ENCODE data around the gene MDGA2. TPM values are rescaled to one million over a fixed set of nuclear protein-coding genes. Genes with fewer than 3 reads are reported as not detected.
"Not testable (repeated sequence)": the region's sequence is repeated elsewhere in the genome, so short reads cannot be mapped to it uniquely, and the experiment has no call there.

MDGA2 gene
- total RNA-seq, 2 experiments from 2014 or later = not detected

GRCh38 chr14:47262801-47263200, 412.6 kb downstream of the MDGA2 start:
- CTCF ChIA-PET = no interaction called here
- POLR2A ChIA-PET = no interaction called here

DNA sequence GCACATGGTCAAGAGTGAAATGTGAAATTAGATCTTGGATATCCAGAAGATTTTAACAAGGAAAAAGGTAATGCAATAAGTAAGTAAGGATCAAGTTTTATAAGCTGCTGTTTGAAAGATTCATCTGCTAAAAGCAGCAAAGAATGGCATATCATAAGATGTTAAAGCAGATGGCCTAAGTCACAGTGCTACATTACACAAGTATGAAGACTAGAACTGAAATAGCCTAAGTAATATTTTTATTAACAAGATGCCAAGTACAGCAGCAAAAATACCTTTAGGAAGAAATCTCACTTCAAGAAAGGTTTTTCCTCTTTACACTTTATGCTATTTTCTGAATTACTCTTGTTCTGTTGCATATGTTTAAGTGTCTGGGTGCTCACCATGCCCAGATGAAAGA, 414.1 kb downstream of the MDGA2 start:
- ChIA-PET CTCF (no interaction called here), POLR2A (no interaction called here)

GRCh38 chr14:47259796-47260195, 415.6 kb downstream of the MDGA2 start:
- CTCF ChIA-PET = no interaction called here
- POLR2A ChIA-PET = no interaction called here

DNA sequence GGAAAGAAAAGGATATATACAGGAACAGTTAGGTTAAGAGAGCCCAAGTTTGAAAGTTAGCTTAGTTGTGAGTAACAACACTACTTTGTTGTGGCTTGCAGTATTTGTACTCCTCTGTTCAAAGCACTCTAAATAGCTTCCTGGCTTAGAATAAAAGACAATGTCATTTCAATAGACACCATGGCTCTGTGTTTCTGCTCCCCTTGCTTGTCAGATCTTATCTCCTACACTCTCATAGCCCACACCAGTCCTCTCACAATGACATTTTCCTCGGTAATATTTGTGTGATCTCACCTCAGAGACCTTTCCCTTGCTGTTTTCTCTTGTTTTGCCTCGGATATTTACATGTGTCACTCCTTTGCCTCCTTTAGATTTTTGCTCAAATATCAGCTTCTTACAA, 418.4 kb downstream of the MDGA2 start:
- ChIA-PET POLR2A (no interaction called here), CTCF (no interaction called here)

- CTCF ChIA-PET = no interaction called here
Measured at GRCh38 chr14:47252802-47253201, 422.6 kb downstream of the MDGA2 start.

DNA sequence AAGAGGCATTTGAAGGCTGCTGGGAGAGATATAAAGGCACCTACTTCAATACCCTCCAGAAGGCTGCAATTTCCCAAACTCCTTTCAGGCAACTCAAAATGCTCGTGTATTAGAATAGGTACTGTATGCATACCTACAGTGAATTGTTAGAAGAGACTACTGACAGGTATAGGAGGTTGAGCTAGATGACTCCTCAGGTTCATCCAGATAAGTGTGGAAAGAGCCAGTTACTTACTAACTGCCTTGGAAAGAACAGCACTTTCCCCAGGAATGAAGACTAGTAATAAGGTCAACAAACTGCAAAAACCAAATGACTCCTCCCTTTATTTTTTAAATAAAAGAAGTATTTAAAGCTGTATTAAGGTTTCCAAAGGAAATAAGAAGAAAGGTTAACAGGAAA, 429.0 kb downstream of the MDGA2 start:
- CTCF ChIA-PET = no interaction called here

More at GRCh38 chr14:47252802-47253201, 422.6 kb downstream of the MDGA2 start:
- POLR2A ChIA-PET = no interaction called here

GRCh38 chr14:47242579-47242978, 432.8 kb downstream of the MDGA2 start:
- CTCF ChIA-PET, POLR2A ChIA-PET: not testable (repeated sequence)

More for the DNA sequence above, 429.0 kb downstream of the MDGA2 start:
- POLR2A ChIA-PET = no interaction called here

DNA sequence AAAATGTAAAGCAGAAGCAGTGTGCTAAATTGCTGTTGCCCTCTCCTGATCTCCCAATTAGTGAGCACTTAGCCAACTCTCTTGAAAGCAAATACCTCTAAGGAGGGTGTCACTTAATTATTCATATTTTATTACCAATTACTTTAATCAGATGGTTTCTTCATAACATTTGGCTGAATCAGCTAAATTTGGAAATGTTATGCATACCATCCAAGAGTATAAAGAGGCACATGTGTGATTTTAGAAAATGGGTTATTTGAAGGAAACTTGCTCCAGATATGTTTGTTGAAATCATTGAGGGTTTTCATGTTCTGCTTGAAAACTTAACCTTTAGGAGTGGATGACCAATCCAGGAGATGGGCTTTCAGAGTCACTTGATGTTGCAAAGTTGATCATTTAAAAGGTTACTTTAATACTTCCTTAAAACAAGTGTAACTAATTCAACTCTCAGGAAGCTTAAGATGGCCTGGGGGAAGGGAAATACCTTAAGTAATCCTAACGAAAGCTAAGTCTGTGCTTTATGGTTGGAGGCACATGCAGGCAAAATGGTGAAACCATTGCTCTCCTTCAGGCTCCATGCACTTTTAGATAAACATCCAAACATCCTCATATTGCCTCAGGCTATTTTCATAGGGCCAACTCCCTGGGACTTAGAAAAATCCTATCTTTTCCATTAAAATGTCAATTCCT, 434.5 kb downstream of the MDGA2 start:
- ChIA-PET POLR2A (no interaction called here), CTCF (no interaction called here)

DNA sequence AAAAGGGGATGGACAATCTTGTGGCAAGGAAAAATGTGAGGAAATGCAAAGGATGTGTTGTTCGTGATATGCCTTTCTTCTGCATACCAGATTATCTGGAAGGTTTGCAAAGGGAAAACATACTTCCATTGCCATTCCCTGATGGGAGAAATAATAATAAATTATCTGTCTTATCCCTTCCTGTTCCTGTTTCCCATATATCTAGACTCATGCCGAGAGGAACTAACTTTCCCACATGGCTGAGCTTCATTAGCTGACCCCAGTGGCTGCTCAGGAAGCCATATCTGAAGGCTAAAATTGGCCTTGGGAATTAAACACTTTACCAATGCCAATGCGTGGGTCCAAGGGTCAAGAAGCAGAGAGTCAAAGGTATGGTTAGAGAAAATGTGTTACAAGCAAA, 439.8 kb downstream of the MDGA2 start:
- ChIA-PET CTCF (no interaction called here), POLR2A (no interaction called here)

DNA sequence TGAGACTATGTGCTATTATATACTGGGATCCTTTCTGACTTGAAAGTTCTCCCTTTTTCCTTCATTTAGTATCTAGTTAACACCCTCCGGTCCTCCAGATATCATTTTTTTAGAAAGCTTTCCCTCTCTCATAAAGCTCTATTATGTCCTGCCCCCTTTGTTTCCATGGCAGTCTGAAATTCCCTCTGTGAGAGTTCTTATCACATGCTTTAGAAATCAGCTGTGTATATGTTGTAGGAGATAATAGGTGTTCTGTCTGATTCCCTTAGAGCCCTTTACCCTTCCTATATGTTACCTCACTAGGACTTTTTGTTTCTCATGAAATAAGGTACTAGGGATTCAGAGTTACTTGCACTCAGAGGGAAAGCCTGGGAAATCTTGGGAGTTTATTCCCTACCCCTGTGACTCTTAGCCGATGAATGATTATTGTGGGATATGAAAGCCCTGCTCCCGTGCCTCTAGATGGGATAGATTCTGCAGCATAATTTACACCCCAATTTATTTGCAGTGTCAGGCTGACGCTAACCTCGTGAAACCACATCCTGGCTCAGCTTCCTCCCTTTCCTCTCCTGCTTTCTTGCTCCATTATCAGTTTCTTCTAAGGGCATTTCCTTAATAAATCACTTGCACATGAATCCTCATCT, 448.4 kb downstream of the MDGA2 start:
- CTCF ChIA-PET = no interaction called here
- POLR2A ChIA-PET = no interaction called here

GRCh38 chr14:47223656-47224055, 451.7 kb downstream of the MDGA2 start:
- ChIA-PET CTCF (no interaction called here), POLR2A (no interaction called here)

- POLR2A ChIA-PET = no interaction called here
- CTCF ChIA-PET = no interaction called here
Measured at GRCh38 chr14:47220096-47220495, 455.3 kb downstream of the MDGA2 start.

DNA sequence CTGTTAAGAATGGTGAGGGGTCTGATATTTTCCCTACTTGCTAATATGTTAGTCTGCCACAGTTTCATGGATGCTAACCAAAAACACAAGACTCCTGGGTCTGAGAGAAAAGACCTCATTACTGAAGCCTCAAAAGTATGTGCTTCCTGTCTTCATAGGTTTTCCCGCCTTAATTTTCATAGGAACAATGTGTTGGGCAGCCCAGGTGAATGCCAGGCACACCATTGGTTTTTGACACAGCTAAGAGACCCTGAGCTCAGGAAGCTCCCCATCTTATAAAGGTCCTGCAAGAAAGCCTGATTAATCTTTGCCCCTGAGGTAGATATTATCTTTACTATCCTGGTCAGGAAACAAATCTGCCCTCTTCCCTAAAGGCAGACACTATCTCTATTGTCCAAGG, 464.1 kb downstream of the MDGA2 start:
- ChIA-PET POLR2A (no interaction called here), CTCF (no interaction called here)

DNA sequence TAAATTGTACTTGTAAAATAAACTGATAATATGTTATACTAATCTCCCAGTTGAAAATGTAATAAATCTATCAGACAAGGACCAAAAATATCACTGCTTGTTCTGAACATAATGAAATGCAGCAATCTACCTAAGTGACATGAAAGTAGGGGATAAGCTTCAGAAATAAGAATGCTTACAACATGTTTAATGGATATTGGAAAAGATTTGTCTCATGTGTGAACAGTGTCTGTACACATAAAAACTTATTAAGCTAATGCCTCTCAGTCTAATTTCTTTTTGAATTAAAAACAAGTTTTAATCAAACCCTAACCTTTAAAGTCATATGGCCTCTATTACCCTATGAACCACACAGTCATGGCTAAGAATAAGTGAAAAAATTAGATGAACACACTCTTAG, 465.3 kb downstream of the MDGA2 start:
- CTCF ChIA-PET = no interaction called here

DNA sequence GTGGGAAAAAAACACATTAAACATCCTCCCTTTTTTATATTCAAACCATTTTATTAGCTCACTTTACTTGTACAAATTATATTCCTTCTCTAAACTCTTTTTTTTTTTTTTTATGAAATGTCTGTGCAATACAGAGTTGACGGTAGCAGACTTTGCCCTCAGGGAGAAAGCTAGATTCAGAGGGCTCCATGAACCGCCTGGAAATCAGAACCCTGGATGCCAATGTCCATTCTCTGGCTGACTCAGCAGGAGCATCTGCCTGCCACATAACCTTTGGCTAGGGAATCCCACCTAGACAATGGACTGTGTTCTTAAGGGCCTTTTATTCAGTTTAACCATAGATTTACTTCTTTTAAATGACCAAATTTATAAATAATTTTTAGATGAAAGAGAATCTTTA, 467.0 kb downstream of the MDGA2 start:
- POLR2A ChIA-PET = no interaction called here
- CTCF ChIA-PET = no interaction called here

More for the DNA sequence above, 465.3 kb downstream of the MDGA2 start:
- POLR2A ChIA-PET = no interaction called here

GRCh38 chr14:47207617-47208016, 467.8 kb downstream of the MDGA2 start:
- CTCF ChIA-PET = no interaction called here
- POLR2A ChIA-PET = no interaction called here

GRCh38 chr14:47200740-47201139, 474.7 kb downstream of the MDGA2 start:
- ChIA-PET CTCF (no interaction called here), POLR2A (no interaction called here)

DNA sequence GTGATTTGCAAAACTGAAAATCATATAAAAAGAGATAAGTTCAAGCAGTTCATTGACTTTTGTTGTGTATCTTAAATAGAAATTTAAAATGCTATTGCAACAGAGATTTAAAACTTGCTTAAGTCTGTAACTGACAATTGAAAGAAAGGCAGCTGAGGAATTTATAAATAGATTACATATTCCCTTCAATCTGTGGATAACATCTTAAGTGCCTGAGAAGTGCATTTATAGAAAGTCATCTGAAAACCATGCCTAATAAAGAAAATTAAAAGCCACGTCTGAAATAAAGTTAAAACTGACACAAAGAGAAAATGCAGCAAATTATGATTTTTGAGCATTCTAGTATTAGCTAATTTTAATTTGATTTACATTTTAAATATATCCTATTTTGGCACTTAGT, 479.8 kb downstream of the MDGA2 start:
- ChIA-PET POLR2A (no interaction called here), CTCF (no interaction called here)

- ChIA-PET POLR2A (no interaction called here), CTCF (no interaction called here)
Measured at GRCh38 chr14:47194055-47194454, 481.4 kb downstream of the MDGA2 start.

DNA sequence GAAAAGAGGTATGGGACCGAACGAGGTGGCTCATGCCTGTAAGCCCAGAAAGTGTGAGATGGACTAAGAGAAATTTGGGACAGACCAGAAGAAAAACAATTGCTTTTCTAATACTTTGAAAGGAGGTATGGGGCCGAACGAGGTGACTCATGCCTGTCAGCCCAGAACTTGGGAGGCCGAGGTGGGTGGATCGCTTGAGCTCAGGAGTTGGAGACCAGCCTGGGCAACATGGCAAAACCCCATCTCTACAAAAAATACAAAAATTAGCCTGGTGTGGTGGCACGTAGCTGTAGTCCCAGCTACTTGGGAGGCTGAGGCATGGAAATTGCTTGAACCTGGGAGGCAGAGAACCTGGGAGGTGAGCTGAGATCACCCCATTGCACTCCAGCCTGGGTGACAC, 483.2 kb downstream of the MDGA2 start:
- CTCF ChIA-PET, POLR2A ChIA-PET: not testable (repeated sequence)

DNA sequence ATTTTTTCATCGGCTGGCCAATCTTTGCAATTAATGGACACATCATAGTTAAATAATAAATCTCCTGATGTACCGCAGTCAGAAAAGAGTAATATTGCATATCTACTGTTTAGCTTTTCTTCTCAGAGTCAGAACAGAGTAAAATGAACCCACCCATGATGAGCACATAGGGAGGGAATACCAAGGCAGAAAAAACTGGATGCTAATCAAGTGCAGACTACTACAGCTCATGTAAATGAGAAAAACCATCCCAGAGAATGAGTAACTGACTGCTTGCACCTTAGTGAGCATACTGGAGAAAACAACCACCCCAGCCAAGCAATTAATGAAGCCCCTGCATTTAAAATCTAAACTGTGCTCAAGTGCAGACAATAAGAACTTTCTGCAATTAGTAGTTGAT, 483.7 kb downstream of the MDGA2 start:
- ChIA-PET POLR2A (no interaction called here), CTCF (no interaction called here)

DNA sequence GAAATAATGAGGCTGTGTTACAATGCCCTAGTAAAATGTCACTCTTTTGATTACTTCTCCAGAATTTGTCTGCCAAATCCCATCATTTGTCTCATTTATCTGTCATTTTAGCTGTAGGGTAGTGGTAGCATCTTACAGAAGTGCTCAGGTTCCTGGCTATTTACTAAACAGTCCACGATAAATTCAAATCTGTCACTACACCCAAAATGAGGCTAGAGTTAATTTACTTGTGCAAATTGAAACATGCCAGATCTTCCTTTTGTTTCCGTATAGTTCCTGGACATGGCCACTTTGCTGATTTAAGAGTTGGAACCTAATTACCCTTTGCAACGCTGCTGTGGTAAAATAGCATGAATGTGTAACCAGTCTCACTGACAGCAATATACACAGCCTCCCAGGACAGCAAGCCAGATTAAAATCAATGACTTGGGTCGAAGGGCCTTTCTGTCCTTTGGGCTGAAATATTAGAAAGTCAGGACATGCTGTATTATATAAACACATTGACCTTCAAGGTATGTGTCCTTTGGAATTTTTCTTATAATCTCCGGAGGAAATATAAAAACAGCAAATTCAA, 485.4 kb downstream of the MDGA2 start:
- POLR2A ChIA-PET = no interaction called here
- CTCF ChIA-PET = no interaction called here

Measured in activated CD8-positive, alpha-beta memory T cell treated with anti-CD3 and anti-CD28 coated beads for 36 hours (primary cell).